Liver (tissue), 9 donors: Measurements from ENCODE around the gene C3. TPM values are rescaled to one million over a fixed set of nuclear protein-coding genes. Genes with fewer than 3 reads are reported as not detected.

Experiments used
- DNase-seq: peaks from one replicate; pipeline ENCODE4 v3.0.0-alpha.2; 2017; ENCODE audit warnings: low spot score
- H3K27ac ChIP-seq, 2 donors: one replicate each; pipeline ENCODE4 v1.7.0; 2013; ENCODE audit warnings: inconsistent platforms in 2 of 2, low read length in 2 of 2, control low read depth in 1 of 2, low read depth in 1 of 2, mild to moderate bottlenecking in 1 of 2
- H3K27me3 ChIP-seq, 4 donors: one replicate each; pipeline versions ENCODE4 v1.6.1 to v1.7.0; 2013; ENCODE audit warnings: low read length in 3 of 4, inconsistent platforms in 1 of 4, mild to moderate bottlenecking in 1 of 4, moderate library complexity in 1 of 4; ENCODE audit not compliant: control insufficient read depth in 4 of 4, insufficient read depth in 4 of 4
- H3K36me3 ChIP-seq, 4 donors: one replicate each; pipeline versions ENCODE4 v1.6.1 to v1.7.0; 2013; ENCODE audit warnings: low read length in 3 of 4, mild to moderate bottlenecking in 3 of 4, low read depth in 1 of 4, moderate library complexity in 1 of 4; ENCODE audit not compliant: control insufficient read depth in 4 of 4, insufficient read depth in 3 of 4
- H3K4me1 ChIP-seq, 4 donors: one replicate each; pipeline versions ENCODE4 v1.6.1 to v1.7.0; 2013; ENCODE audit warnings: low read length in 3 of 4, mild to moderate bottlenecking in 3 of 4, moderate library complexity in 1 of 4; ENCODE audit not compliant: control insufficient read depth in 4 of 4, insufficient read depth in 4 of 4
- H3K4me3 ChIP-seq, 3 donors: one replicate each; pipeline versions ENCODE4 v1.6.1 to v1.7.0; 2013; ENCODE audit warnings: low read length in 3 of 3, control low read depth in 1 of 3, low read depth in 1 of 3, mild to moderate bottlenecking in 1 of 3
- H3K9ac ChIP-seq, 2 donors: one replicate each; pipeline ENCODE4 v1.7.0; 2013; ENCODE audit warnings: low read length in 2 of 2, mild to moderate bottlenecking in 2 of 2, moderate library complexity in 2 of 2, control low read depth in 1 of 2, low read depth in 1 of 2
- H3K9me3 ChIP-seq, 4 donors: one replicate each; pipeline versions ENCODE4 v1.6.1 to v1.7.0; 2013; ENCODE audit warnings: low read length in 3 of 4; ENCODE audit not compliant: control insufficient read depth in 4 of 4
- FOXA1 ChIP-seq: IDR thresholded peaks from 2 replicates; pipeline ENCODE4 v1.6.1; 2016; ENCODE audit warnings: antibody characterized with exemption
- GABPA ChIP-seq, 2 donors: IDR thresholded peaks in 1 of 2; conservative IDR thresholded peaks in 1 of 2; 2 replicates each; pipeline ENCODE4 v1.6.1; 2016; ENCODE audit warnings: antibody characterized with exemption in 2 of 2, mild to moderate bottlenecking in 1 of 2, moderate library complexity in 1 of 2
- HNF4A ChIP-seq, 2 donors: conservative IDR thresholded peaks; 2 replicates each; pipeline ENCODE4 v1.6.1; 2016; ENCODE audit warnings: antibody characterized with exemption in 2 of 2, mild to moderate bottlenecking in 2 of 2
- HNF4G ChIP-seq: IDR thresholded peaks from 2 replicates; pipeline ENCODE4 v1.6.1; 2016; ENCODE audit warnings: antibody characterized with exemption
- JUND ChIP-seq, 2 donors: IDR thresholded peaks; 2 replicates each; pipeline ENCODE4 v1.6.1; 2016; ENCODE audit warnings: antibody characterized with exemption in 2 of 2
- NR2F2 ChIP-seq: IDR thresholded peaks from 2 replicates; pipeline ENCODE4 v1.6.1; 2016; ENCODE audit warnings: antibody characterized with exemption
- RAD21 ChIP-seq, 2 donors: IDR thresholded peaks; 2 replicates each; pipeline ENCODE4 v1.6.1; 2016; ENCODE audit warnings: antibody characterized with exemption in 2 of 2, mild to moderate bottlenecking in 2 of 2
- RXRA ChIP-seq, 2 donors: IDR thresholded peaks; 2 replicates each; pipeline ENCODE4 v1.6.1; 2017 to 2018; ENCODE audit warnings: antibody characterized with exemption in 2 of 2, mild to moderate bottlenecking in 1 of 2
- SP1 ChIP-seq: IDR thresholded peaks from 2 replicates; pipeline ENCODE4 v1.6.1; 2018; ENCODE audit warnings: antibody characterized with exemption, mild to moderate bottlenecking
- WGBS: extraction: QIAGEN DNeasy Blood & Tissue Kit; methylation state at CpG from one replicate; pipeline ENCODE4 v1.1.7; 2013; 5-methylcytosine and 5-hydroxymethylcytosine counted together
- polyA plus RNA-seq, 2 donors: library from polyadenylated mRNA; stranded (reverse) in 1 of 2; unstranded in 1 of 2; fragments of 200-250 nt in 1 of 2; fragments of >200 nt in 1 of 2; fragmentation: Nextera tagmentation in 1 of 2; extraction: Ambion mirVana in 1 of 2; gene quantifications; one replicate each; pipeline versions ENCODE4 v1.2.1 to v1.2.3, GENCODE V29; 2013 to 2015
- total RNA-seq, 2 donors: library from RNA; depleted of rRNA; stranded (reverse); fragments of >200 nt; gene quantifications; one replicate each; pipeline ENCODE4 v1.2.3, GENCODE V29; 2014
- TF ChIP-seq, protein P1 (sequence below): IDR thresholded peaks from 2 replicates; pipeline ENCODE4 v1.6.1; 2016; ENCODE audit warnings: antibody characterized with exemption
- TF ChIP-seq, protein P2 (sequence below): IDR thresholded peaks from 2 replicates; pipeline ENCODE4 v1.6.1; 2016; ENCODE audit warnings: antibody characterized with exemption
- TF ChIP-seq, protein P3 (sequence below): fragments of 150-350 bp; IDR thresholded peaks from 2 replicates; pipeline ENCODE4 v1.5.1; 2017; ENCODE audit warnings: improper control_type of control experiment, low read depth, low read length; ENCODE audit not compliant: missing input control
- TF ChIP-seq, protein P4 (sequence below): IDR thresholded peaks from 2 replicates; pipeline ENCODE4 v1.6.1; 2016; ENCODE audit warnings: antibody characterized with exemption, mild to moderate bottlenecking
- TF ChIP-seq, protein P5 (sequence below): IDR thresholded peaks from 2 replicates; pipeline ENCODE4 v1.6.1; 2016; ENCODE audit warnings: antibody characterized with exemption
- donor health status: healthy.
- donor health status: healthy.
- donor health status: healthy.
- donor health status: healthy.
- donor health status: healthy.

C3 gene
- total and polyA plus RNA-seq, 4 donors = 4,543 to 9,349 (median 8,015) TPM

DNA sequence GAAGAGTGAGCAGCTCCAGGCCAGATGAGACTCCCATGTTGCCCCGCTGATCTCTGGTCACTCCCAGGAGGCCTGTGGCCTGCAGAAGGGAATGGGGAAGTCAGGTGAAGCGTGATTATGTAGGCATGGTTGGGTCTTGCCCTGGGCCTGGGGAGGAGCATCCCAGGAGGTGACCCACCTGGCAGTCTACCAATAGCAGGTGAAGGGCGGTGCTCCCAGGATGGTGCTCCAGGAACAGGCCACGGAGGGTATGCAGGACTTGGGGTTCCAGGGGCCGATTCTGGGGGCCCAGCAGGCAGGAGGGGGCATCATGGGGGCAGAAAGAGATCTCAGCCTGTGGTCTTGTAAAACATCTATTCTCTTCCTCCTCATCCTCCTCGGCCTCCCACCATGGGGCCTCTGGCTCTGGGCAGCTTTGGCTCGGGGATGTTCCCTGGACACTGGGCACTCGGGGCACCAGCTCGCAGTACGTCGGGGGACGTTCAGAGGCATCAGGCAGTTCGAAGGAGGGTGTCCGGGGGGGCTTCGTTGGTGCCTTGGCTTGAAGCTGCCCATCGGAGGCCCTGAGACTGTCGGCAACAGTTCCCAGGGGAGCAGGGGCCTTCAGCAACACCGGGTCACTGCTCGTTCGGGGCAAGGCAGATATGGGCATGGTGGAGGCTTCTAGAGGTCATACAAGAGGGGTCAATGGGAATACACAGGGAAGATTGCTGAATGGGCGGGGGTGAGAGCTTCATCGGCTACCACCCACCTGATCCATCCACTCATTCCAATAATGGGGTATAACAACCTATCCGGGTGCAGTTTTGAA lies 34.4 kb upstream of the C3 start:
- Histone ChIP-seq H3K27me3 (no peaks in the 10 kb centered on the region), H3K9ac (no peak overlapping the region), H3K4me3 (no peak overlapping the region), H3K9me3 (no peaks in the 10 kb centered on the region), H3K27ac (no peak overlapping the region), H3K36me3 (peaks cover 0 to 7% (median 2%) of the 10 kb centered on the region in 4 donors), H3K4me1 (peaks cover 0 to 23% (median 13%) of the 10 kb centered on the region in 4 donors)
- no peak for DNase-seq
- WGBS = 92% methylated on average over 23 of the region's 23 CpGs
- TF ChIP-seq SP1 = no peak
- no peak for TF ChIP-seq NR2F2
- TF ChIP-seq, protein P1, sequence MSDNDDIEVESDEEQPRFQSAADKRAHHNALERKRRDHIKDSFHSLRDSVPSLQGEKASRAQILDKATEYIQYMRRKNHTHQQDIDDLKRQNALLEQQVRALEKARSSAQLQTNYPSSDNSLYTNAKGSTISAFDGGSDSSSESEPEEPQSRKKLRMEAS = no peak
- TF ChIP-seq HNF4A (conservative IDR thresholded peaks at IDR 0.05) = no peak

DNA sequence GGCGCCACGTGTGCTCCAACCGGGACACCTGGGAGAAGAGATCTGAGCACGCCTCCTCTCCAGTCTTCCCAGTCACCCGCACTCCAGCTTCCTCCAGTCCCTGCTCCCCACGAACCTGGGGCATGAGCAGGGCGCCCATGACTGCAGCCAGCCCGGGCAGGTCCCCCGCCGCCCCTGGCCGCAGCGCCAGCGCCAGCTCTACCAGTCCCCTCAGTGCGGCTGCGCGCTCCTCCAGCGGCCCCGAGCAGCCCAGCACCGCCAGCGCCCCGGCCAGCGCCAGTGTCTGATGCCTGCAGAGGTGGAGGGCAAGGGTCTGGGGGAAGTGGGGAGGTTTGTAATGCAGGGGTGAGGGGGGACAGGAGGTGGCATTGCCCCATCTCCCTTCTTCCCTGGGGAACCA lies 33.7 kb upstream of the C3 start:
- Histone ChIP-seq H3K4me1 (peaks cover 0 to 23% (median 13%) of the 10 kb centered on the region in 4 donors), H3K27me3 (no peaks in the 10 kb centered on the region), H3K4me3 (no peak overlapping the region), H3K9me3 (no peaks in the 10 kb centered on the region), H3K27ac (no peak overlapping the region), H3K9ac (no peak overlapping the region), H3K36me3 (peaks cover 0 to 7% (median 2%) of the 10 kb centered on the region in 4 donors)
- DNase-seq = no peak
- no peak for TF ChIP-seq RXRA (IDR thresholded peaks at IDR 0.05)
- TF ChIP-seq, protein P2, sequence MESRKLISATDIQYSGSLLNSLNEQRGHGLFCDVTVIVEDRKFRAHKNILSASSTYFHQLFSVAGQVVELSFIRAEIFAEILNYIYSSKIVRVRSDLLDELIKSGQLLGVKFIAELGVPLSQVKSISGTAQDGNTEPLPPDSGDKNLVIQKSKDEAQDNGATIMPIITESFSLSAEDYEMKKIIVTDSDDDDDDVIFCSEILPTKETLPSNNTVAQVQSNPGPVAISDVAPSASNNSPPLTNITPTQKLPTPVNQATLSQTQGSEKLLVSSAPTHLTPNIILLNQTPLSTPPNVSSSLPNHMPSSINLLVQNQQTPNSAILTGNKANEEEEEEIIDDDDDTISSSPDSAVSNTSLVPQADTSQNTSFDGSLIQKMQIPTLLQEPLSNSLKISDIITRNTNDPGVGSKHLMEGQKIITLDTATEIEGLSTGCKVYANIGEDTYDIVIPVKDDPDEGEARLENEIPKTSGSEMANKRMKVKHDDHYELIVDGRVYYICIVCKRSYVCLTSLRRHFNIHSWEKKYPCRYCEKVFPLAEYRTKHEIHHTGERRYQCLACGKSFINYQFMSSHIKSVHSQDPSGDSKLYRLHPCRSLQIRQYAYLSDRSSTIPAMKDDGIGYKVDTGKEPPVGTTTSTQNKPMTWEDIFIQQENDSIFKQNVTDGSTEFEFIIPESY = no peak
- TF ChIP-seq SP1 = no peak
- no peak for TF ChIP-seq GABPA (IDR thresholded peaks at IDR 0.05 in 1 of 2, conservative IDR thresholded peaks at IDR 0.05 in 1 of 2)
- TF ChIP-seq, protein P3, sequence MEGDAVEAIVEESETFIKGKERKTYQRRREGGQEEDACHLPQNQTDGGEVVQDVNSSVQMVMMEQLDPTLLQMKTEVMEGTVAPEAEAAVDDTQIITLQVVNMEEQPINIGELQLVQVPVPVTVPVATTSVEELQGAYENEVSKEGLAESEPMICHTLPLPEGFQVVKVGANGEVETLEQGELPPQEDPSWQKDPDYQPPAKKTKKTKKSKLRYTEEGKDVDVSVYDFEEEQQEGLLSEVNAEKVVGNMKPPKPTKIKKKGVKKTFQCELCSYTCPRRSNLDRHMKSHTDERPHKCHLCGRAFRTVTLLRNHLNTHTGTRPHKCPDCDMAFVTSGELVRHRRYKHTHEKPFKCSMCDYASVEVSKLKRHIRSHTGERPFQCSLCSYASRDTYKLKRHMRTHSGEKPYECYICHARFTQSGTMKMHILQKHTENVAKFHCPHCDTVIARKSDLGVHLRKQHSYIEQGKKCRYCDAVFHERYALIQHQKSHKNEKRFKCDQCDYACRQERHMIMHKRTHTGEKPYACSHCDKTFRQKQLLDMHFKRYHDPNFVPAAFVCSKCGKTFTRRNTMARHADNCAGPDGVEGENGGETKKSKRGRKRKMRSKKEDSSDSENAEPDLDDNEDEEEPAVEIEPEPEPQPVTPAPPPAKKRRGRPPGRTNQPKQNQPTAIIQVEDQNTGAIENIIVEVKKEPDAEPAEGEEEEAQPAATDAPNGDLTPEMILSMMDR = no peak
- TF ChIP-seq, protein P4, sequence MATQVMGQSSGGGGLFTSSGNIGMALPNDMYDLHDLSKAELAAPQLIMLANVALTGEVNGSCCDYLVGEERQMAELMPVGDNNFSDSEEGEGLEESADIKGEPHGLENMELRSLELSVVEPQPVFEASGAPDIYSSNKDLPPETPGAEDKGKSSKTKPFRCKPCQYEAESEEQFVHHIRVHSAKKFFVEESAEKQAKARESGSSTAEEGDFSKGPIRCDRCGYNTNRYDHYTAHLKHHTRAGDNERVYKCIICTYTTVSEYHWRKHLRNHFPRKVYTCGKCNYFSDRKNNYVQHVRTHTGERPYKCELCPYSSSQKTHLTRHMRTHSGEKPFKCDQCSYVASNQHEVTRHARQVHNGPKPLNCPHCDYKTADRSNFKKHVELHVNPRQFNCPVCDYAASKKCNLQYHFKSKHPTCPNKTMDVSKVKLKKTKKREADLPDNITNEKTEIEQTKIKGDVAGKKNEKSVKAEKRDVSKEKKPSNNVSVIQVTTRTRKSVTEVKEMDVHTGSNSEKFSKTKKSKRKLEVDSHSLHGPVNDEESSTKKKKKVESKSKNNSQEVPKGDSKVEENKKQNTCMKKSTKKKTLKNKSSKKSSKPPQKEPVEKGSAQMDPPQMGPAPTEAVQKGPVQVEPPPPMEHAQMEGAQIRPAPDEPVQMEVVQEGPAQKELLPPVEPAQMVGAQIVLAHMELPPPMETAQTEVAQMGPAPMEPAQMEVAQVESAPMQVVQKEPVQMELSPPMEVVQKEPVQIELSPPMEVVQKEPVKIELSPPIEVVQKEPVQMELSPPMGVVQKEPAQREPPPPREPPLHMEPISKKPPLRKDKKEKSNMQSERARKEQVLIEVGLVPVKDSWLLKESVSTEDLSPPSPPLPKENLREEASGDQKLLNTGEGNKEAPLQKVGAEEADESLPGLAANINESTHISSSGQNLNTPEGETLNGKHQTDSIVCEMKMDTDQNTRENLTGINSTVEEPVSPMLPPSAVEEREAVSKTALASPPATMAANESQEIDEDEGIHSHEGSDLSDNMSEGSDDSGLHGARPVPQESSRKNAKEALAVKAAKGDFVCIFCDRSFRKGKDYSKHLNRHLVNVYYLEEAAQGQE = no peak
- TF ChIP-seq JUND (IDR thresholded peaks at IDR 0.05) = no peak
- TF ChIP-seq FOXA1 = no peak
- TF ChIP-seq, protein P5, sequence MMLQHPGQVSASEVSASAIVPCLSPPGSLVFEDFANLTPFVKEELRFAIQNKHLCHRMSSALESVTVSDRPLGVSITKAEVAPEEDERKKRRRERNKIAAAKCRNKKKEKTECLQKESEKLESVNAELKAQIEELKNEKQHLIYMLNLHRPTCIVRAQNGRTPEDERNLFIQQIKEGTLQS = no peak
- no peak for TF ChIP-seq HNF4G
- TF ChIP-seq, protein P1 = no peak
- no peak for TF ChIP-seq NR2F2
- TF ChIP-seq RAD21 (IDR thresholded peaks at IDR 0.05) = no peak
- WGBS = 96% methylated on average over 22 of the region's 22 CpGs
